HFF-Myc (cell line): Measurements from ENCODE around the gene SNED1.

Experiments used
- DNase-seq: peaks from one replicate; pipeline ENCODE4 v3.0.0-alpha.2; 2011; ENCODE audit warnings: low read depth; ENCODE audit errors: extremely low read depth
- H3K4me3 ChIP-seq: replicated peaks from 2 replicates; pipeline ENCODE4 v1.5.1; 2011; ENCODE audit warnings: low read depth, mild to moderate bottlenecking, control low read depth, low read length
- CTCF ChIP-seq: IDR thresholded peaks from 2 replicates; pipeline ENCODE4 v1.5.1; 2012; ENCODE audit warnings: mild to moderate bottlenecking, low read depth, low read length, control low read depth; ENCODE audit errors: missing control alignments

SNED1 gene

GRCh38 chr2:241003830-241004564, 5.6 kb downstream of the SNED1 start:
- no peak for DNase-seq
- TF ChIP-seq CTCF: no peak
- no peak overlapping the region for H3K4me3 ChIP-seq

GRCh38 chr2:241005569-241005968, 7.2 kb downstream of the SNED1 start:
- DNase-seq: no peak
- TF ChIP-seq CTCF: no peak
- H3K4me3 ChIP-seq: no peak overlapping the region

GRCh38 chr2:241006412-241006811, 8.0 kb downstream of the SNED1 start:
- H3K4me3 ChIP-seq: no peak overlapping the region
- no peak for TF ChIP-seq CTCF
- no peak for DNase-seq

- no peak for DNase-seq
- TF ChIP-seq CTCF: no peak
- no peak overlapping the region for H3K4me3 ChIP-seq
Measured at GRCh38 chr2:241007111-241007510, 8.7 kb downstream of the SNED1 start.

- DNase-seq: no peak
- no peak overlapping the region for H3K4me3 ChIP-seq
- TF ChIP-seq CTCF: no peak
Measured at GRCh38 chr2:241007880-241008710, 9.7 kb downstream of the SNED1 start.

- no peak overlapping the region for H3K4me3 ChIP-seq
- DNase-seq: no peak
- TF ChIP-seq CTCF: no peak
Measured at GRCh38 chr2:241008711-241009121, 10.3 kb downstream of the SNED1 start.
